Loucy (cell line): ENCODE measurements around the gene OTC.

ENCODE experiments used
- CTCF ChIP-seq: fragments of 200-600 bp; sonication (generic); conservative IDR thresholded peaks from 2 replicates; pipeline ENCODE4 v1.5.1; 2014; ENCODE audit warnings: mild to moderate bottlenecking, antibody characterized with exemption, low read length
- EZH2phosphoT487 ChIP-seq: fragments of 200-600 bp; IDR thresholded peaks from 2 replicates; pipeline ENCODE4 v1.6.1; 2018; ENCODE audit warnings: antibody characterized with exemption, mild to moderate bottlenecking, moderate library complexity, borderline replicate concordance

- TF ChIP-seq CTCF: no peak
- no peak for TF ChIP-seq EZH2phosphoT487
Measured at GRCh38 chrX:38465686-38466085, 113.3 kb downstream of the OTC start.
